ENCODE measurements around the gene ERBB4. TPM values are rescaled to one million over a fixed set of nuclear protein-coding genes. Genes with fewer than 3 reads are reported as not detected.

ERBB4 gene
- total RNA-seq, 1 experiment from 2014 or later: 0.04 TPM

- Histone ChIP-seq H4K91ac (ENCODE audit: insufficient read length, low read depth, low read length) (no peak overlapping the region), H3K23me2 (ENCODE audit: insufficient read length, low read depth, low read length, poor library complexity, severe bottlenecking) (no peaks in the 10 kb centered on the region), H2BK120ac (ENCODE audit: low read depth, low read length, poor library complexity, severe bottlenecking) (no peak overlapping the region), H3K4me1 (ENCODE audit: insufficient read depth, low read length) (no peaks in the 10 kb centered on the region), H3K23ac (ENCODE audit: insufficient read length, low read depth, low read length) (no peak overlapping the region), H2AFZ (ENCODE audit: low read length) (no peak overlapping the region), H4K20me1 (ENCODE audit: control insufficient read depth, insufficient read depth, insufficient read length) (no peaks in the 10 kb centered on the region), H2BK15ac (ENCODE audit: low read depth, low read length) (no peak overlapping the region), H2BK12ac (ENCODE audit: insufficient read length, low read depth, low read length) (no peak overlapping the region), H2BK20ac (ENCODE audit: low read depth, low read length, poor library complexity, severe bottlenecking) (no peak overlapping the region), H4K5ac (ENCODE audit: insufficient read length, low read depth, low read length) (no peak overlapping the region), H3K4me2 (ENCODE audit: insufficient read depth, insufficient read length, low read length) (no peak overlapping the region), H3K27ac (ENCODE audit: insufficient read length, low read depth, low read length) (no peak overlapping the region), H2AK5ac (ENCODE audit: insufficient read length, low read length) (no peak overlapping the region), H3K9me3 (ENCODE audit: control insufficient read depth, low read depth, low read length) (no peaks in the 10 kb centered on the region), H4K8ac (replicated peaks; ENCODE audit: insufficient read length, low read depth, low read length) (no peak overlapping the region), H3T11ph (ENCODE audit: low read length) (no peak overlapping the region), H3K9ac (ENCODE audit: extremely low read depth, insufficient read length, low read length) (no peak overlapping the region), H3K79me1 (ENCODE audit: insufficient read depth, low read depth, low read length, poor library complexity, severe bottlenecking) (no peaks in the 10 kb centered on the region), H3K4ac (ENCODE audit: low read depth, low read length) (no peak overlapping the region), H3K56ac (ENCODE audit: insufficient read length, low read depth, low read length) (no peak overlapping the region), H2BK5ac (ENCODE audit: insufficient read length, low read length) (no peak overlapping the region), H3K27me3 (ENCODE audit: insufficient read depth, low read length) (no peaks in the 10 kb centered on the region), H3K79me2 (ENCODE audit: insufficient read depth, low read length) (no peaks in the 10 kb centered on the region), H3K14ac (ENCODE audit: insufficient read depth, low read length) (no peak overlapping the region), H3K18ac (ENCODE audit: insufficient read length, low read depth, low read length) (no peak overlapping the region)
- Mint-ChIP-seq H3K4me3 (no peak overlapping the region), H3K27me3 (ENCODE audit: low read depth) (no peaks in the 10 kb centered on the region), H3K9me3 (peaks cover 0 to 2% of the 10 kb centered on the region in 2 experiments; a peak in 2 of 5 replicates), H3K27ac (no peak overlapping the region), H3K4me1 (no peaks in the 10 kb centered on the region), H3K36me3 (ENCODE audit: insufficient read depth in 1 of 3, low read depth in 3 of 3) (no peaks in the 10 kb centered on the region)
- DNase-seq: no peak
- WGBS (ENCODE audit: extremely low coverage, insufficient read length, low lambda C conversion rate): no CpG with 5 or more reads among the region's 1 CpG
- no peak for TF ChIP-seq CTCF (conservative IDR thresholded peaks at IDR 0.05)
Measured at GRCh38 chr2:211898702-211899101, 639.9 kb downstream of the ERBB4 start.

Data from H9 (cell line).